ENCODE data around the gene ADGRG1. TPM values are rescaled to one million over a fixed set of nuclear protein-coding genes. Genes with fewer than 3 reads are reported as not detected.

The ADGRG1 gene
- polyA plus RNA-seq, 1 of the 3 experiments (the other 2 are of a cell fraction), result 7.4 TPM

GRCh38 chr16:57609541-57610401, 18.7 kb upstream of the ADGRG1 start:
- POLR2A ChIA-PET, result no interaction called here
- H3K36me3 ChIP-seq (replicated peaks in 1 of 2; ENCODE audit: control insufficient read depth in 1 of 2, insufficient read depth in 2 of 2, low read length in 1 of 2), result no peaks in the 10 kb centered on the region
- no peaks in the 10 kb centered on the region for H3K79me2 ChIP-seq (ENCODE audit: insufficient read depth)
- no peak overlapping the region for H3K4me2 ChIP-seq
- no peaks in the 10 kb centered on the region for H3F3A ChIP-seq (replicated peaks; ENCODE audit: insufficient read depth)
- TF ChIP-seq JUND (IDR thresholded peaks at IDR 0.05), result no peak
- no peak for TF ChIP-seq MXI1 (IDR thresholded peaks at IDR 0.05; ENCODE audit: low read depth, low read length)
- TF ChIP-seq EP300 (IDR thresholded peaks at IDR 0.05; ENCODE audit: borderline replicate concordance in 1 of 2, low read depth in 1 of 2, low read length in 1 of 2), result no peak
- TF ChIP-seq TEAD4 (IDR thresholded peaks at IDR 0.05; ENCODE audit: borderline replicate concordance, insufficient read depth), result no peak
- TF ChIP-seq FOSL2 (IDR thresholded peaks at IDR 0.05; ENCODE audit: borderline replicate concordance, low read depth), result no peak
- no peak for TF ChIP-seq MEF2A (IDR thresholded peaks at IDR 0.05; ENCODE audit: borderline replicate concordance, low read depth)
- TF ChIP-seq, protein P1, sequence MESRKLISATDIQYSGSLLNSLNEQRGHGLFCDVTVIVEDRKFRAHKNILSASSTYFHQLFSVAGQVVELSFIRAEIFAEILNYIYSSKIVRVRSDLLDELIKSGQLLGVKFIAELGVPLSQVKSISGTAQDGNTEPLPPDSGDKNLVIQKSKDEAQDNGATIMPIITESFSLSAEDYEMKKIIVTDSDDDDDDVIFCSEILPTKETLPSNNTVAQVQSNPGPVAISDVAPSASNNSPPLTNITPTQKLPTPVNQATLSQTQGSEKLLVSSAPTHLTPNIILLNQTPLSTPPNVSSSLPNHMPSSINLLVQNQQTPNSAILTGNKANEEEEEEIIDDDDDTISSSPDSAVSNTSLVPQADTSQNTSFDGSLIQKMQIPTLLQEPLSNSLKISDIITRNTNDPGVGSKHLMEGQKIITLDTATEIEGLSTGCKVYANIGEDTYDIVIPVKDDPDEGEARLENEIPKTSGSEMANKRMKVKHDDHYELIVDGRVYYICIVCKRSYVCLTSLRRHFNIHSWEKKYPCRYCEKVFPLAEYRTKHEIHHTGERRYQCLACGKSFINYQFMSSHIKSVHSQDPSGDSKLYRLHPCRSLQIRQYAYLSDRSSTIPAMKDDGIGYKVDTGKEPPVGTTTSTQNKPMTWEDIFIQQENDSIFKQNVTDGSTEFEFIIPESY (IDR thresholded peaks at IDR 0.05; ENCODE audit: borderline replicate concordance, low read depth), result no peak
- no peak for TF ChIP-seq SIN3A (IDR thresholded peaks at IDR 0.05; ENCODE audit: borderline replicate concordance, low read depth, low read length)
- TF ChIP-seq GABPA (IDR thresholded peaks at IDR 0.05; ENCODE audit: low read depth), result no peak
- no peak for TF ChIP-seq REST (IDR thresholded peaks at IDR 0.05; ENCODE audit: low read depth, low read length)
- no peak for TF ChIP-seq MAX (IDR thresholded peaks at IDR 0.05; ENCODE audit: low read depth)
- no peak for TF ChIP-seq NRF1 (IDR thresholded peaks at IDR 0.05; ENCODE audit: low read depth, low read length)
- no peak for TF ChIP-seq FOXM1 (IDR thresholded peaks at IDR 0.05; ENCODE audit: low read depth)
- no peak for TF ChIP-seq EZH2phosphoT487 (IDR thresholded peaks at IDR 0.05; ENCODE audit: borderline replicate concordance, low read depth)
- no peak for TF ChIP-seq TCF12 (IDR thresholded peaks at IDR 0.05)
- no peak for TF ChIP-seq USF2 (IDR thresholded peaks at IDR 0.05; ENCODE audit: borderline replicate concordance, low read depth, low read length)
- no peak for TF ChIP-seq ELF1 (IDR thresholded peaks at IDR 0.05)
- no peaks in the 10 kb centered on the region for H3K9me2 ChIP-seq
- WGBS (ENCODE audit: low lambda C conversion rate), result 73% methylated on average over 12 of the region's 12 CpGs
- no peak overlapping the region for H3K4me3 ChIP-seq (ENCODE audit: low read depth in 2 of 2, low read length in 1 of 2)
- H3K9me3 ChIP-seq, result no peaks in the 10 kb centered on the region
- no peaks in the 10 kb centered on the region for H4K20me1 ChIP-seq (ENCODE audit: insufficient read depth)
- CTCF ChIA-PET, result interaction anchor here (0.8 to 5.3 kb wide), 9 partner anchors 9 to 512 kb away, joined by 3 to 28 read pairs (median 8); no protein-coding TSS in a partner anchor
- no peaks in the 10 kb centered on the region for H3K27me3 ChIP-seq (ENCODE audit: insufficient read depth)
- no peak overlapping the region for H3K9ac ChIP-seq
- no peak overlapping the region for H2AFZ ChIP-seq (ENCODE audit: low read depth)
- peak; percentile 30 for DNase-seq
- no peak overlapping the region for H3K27ac ChIP-seq (ENCODE audit: low read depth in 2 of 2, low read length in 1 of 2)
- H3K4me1 ChIP-seq (ENCODE audit: control insufficient read depth in 1 of 2, insufficient read depth in 2 of 2, low read depth in 1 of 2, low read length in 1 of 2), result peaks cover 0 to 21% of the 10 kb centered on the region in 2 experiments; a peak in 2 of 4 replicates
